Epidermal melanocyte (primary cell): Measurements from ENCODE around the gene ART1.

Experiments used
- DNase-seq: peaks from one replicate; pipeline ENCODE4 v3.0.0; 2011; ENCODE audit warnings: low spot score; ENCODE audit not compliant: insufficient read length

ART1 gene

DNA sequence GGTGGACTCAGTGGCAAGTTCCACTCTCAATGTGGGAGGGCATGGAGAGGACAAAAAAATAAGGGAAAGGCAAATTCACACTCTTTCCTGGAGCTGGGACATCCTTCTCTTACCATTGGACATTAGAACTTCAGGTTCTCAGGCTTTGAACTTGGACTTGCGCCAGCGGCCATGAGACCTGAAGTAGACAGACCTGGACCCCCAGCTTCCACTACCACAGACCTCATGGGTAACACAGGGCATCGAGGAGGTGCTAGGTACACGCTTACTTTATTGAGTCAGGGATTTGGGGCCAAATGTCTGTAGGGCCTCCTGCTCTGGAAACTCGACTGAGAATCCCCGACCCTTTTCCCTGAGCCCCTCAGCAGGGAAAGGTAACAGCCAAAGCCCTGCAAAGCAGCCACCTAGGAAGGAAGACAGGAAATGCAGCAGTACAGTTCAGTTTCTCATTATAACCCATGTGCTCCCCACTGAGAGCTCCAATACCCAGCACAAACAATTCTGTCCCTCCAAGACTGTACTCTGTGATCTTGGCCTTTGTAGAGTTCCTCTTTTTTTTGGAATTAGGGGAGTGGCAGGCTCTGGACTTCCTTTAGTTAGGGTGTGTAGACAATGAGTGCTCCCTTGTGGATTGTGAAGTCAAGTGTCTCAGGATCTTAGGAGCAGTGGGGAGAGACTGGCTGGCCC lies 20.6 kb downstream of the ART1 start:
- DNase-seq = no peak

GRCh38 chr11:3666023-3666530 lies 21.1 kb downstream of the ART1 start:
- no peak for DNase-seq

DNA sequence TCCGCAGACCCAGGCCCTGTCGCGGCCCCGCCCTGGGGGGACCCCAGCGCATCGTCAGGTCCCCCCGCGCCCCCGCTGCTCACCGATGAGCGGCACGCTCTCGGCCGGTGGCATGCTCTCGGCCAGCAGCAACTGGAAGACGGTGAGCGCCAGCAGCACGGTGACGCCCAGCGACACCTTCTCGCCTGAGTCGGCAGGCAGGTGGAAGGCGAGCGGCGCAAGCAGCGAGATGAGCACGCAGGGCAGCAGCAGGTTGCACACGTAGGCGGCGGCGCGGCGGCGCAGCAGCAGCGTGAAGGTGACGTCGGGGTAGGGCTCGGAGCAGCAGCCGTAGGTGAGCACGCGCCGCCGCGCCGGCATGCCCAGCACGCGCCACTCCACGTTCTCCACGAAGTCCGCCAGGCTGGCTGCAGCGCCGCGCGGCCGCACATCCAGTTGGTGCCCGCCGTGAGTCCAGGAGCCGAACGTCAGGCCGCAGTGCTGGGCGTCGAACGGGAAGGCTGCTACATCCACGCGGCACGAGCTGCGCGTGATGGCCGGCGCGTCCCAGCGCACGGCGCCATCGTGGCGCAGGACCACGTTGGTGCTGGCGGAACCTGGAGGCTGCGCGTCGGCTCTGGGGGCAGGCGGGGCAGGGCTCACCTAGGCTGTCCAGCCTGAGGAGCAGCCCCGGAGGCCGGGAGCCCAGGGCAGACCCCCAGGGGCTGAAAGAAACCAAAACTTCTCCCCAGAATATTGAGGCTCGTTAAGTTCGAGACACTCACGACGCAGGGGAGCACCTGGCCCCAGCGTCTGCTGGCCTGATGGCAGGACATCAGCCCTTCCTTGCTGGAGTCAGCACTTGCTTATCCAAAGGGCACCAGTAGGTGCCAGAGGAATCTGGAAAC lies 22.5 kb downstream of the ART1 start:
- DNase-seq = no peak

DNA sequence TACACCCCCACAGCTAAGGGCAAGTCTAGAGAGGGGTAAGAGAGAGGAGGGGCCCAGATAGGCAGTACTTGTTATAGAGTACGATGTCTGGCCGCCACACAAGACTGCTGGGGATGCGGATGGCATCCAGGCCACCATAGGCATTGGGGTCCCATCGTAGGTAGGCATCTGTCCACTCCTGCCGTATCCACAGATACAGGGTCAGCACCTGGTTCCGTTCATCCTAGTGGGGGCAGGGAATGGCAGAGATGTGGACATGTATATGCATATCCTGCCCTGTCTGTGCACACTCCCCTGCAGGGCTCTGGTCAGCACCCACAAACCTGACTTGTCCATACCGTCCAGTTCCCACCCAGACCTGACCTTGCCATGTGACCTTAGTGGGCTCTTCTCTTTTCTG lies 24.2 kb downstream of the ART1 start:
- no peak for DNase-seq

GRCh38 chr11:3669742-3670183 lies 24.8 kb downstream of the ART1 start:
- DNase-seq = no peak

DNA sequence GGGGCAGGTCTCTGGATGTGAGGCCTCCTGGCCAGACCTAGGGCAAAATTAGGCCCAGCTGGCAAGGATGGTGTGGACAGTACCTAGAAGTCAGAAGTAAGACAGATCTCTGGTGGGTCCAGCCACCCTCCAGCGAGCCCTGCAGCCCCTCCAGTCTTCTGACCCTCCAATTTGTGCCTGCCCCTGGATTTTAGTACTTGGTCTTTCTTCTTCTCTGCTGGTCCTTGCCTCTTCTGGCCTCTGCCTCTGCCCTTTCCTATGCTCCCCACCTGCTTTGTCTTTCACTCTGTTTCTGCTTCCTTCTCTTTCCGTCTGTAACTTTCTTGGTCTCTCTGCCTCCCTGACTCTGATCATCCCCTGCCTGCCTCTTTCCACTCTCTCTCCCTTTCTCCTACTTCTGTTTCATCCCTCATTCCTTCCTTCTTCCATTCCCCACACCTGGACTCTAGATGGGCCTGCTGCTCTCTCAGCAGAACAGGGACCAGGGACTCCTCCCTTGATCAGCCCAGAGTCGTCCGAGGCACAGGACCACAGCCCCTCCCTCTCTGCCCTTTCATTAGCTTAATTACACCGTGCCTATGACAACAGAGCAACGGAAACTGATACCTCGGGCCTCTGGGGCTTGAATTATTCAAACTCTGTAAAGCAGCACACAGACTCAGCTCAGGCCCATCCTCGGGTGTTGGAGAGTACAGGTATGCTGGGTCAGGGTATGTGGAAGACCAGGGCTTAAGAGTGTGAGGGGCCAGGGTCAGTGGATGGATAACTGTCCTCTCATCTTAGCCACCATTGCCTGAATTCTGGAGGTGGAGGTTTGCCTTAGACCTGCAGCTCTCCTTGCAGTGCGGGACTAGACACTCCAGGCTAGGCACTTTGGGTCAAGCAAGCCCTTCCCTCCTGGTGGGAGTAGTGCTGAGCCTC lies 26.7 kb downstream of the ART1 start, which contains the start of gene CHRNA10:
Gene CHRNA10 (minus strand): TSS at position 51 of the 921 bp plus-strand sequence. CDS start 72 bp downstream, outside the sequence.
- DNase-seq = no peak

DNA sequence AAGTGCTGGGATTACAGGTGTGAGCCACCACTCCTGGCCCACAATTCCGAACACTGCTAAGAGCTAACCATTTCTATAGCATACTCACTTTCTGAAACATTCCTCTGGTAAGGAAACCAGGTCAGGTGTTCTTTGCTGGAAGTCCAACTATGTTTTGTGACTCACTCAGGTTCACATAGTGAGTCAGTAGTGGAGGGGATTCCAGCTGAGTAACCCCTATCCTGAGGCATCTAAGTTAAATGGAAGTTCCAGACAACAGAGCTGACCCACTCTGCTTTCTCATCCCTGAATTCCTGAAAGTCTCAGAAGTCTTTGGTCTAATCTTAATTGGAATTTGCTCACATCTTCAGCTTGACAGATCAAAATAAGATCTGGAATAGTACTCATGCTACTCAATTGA lies 29.3 kb downstream of the ART1 start:
- no peak for DNase-seq

GRCh38 chr11:3675971-3676370 lies 31.0 kb downstream of the ART1 start:
- DNase-seq = no peak

DNA sequence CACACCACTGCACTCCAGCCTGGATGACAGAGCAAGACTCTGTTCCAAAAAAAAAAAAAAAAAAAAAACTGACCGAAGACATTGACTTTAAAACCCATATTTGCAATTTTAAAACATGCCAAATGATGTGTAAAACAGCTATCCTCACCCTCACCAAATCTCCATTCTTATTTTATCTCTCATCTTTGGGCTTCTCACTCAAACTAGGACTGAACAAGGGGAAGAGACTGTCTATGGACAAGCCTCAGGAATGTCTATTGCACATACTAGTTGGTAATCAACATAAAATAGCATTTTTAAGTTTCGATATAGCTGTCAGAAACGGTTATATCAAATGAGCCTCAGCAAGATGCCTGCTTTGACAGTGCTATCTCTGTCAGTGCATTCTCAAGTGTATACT lies 34.1 kb downstream of the ART1 start:
- no peak for DNase-seq

DNA sequence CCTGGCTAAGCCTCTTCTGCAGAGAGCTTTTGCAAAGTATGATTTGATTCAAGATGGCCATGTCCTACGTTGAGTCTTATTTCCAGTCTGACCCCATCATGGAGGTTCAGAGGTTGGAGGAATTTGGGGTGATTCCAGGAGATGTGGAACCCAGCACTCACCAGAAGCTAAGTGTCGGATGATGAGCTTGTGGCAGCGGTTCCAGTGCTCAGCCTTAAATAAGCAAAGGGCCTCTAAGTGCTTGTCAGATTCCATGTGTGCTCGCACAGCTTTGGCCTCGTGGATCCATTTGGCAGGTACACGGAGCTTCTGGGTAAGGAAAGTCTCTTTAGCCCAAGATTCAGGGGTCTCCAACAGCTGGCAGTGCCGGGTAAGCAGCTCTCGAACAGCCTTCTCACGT lies 38.1 kb downstream of the ART1 start:
- DNase-seq = no peak

- peak; percentile 76 for DNase-seq
Measured at GRCh38 chr11:3684129-3684818, 39.3 kb downstream of the ART1 start.

GRCh38 chr11:3684819-3685172 lies 39.9 kb downstream of the ART1 start:
- DNase-seq = no peak

DNA sequence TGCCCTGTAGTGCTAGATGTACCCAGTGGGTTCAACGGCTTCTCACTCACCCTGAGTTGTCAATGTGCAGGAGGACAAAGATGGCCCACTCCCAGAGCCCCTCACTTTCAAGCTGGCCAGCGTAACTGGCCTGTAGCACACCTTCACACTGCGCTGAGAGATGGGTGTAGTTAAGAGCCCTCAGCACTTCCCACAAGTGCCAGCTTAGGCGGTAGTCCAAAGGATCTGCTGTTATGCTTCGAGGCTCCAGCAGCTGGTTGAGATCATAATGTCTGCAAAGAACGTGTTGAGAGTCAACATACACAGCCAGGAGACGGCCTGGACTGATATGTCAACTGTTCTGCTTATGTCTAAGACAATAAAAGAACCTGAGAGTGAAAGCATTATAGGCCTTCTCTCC lies 41.0 kb downstream of the ART1 start:
- no peak for DNase-seq

- DNase-seq = no peak
Measured at GRCh38 chr11:3686751-3687150, 41.8 kb downstream of the ART1 start.

DNA sequence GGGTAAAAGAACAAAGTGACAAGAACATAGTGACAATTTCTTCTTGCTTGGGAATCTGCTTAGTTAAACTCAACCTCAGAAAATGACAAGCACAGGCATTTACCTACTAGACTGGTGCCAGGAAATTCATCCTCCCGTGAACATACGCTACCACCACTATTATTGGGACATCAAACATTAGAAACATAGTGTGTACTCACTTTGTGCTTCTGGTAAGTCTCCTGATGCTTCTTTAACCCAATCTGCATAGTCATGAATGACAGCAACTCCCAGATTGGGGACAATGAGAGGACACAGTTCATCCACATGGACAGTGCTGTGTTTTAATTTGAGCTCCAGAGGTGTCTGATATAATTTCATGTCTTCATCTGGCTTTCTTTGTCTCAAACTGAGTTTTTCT lies 55.5 kb downstream of the ART1 start:
- DNase-seq = no peak

DNA sequence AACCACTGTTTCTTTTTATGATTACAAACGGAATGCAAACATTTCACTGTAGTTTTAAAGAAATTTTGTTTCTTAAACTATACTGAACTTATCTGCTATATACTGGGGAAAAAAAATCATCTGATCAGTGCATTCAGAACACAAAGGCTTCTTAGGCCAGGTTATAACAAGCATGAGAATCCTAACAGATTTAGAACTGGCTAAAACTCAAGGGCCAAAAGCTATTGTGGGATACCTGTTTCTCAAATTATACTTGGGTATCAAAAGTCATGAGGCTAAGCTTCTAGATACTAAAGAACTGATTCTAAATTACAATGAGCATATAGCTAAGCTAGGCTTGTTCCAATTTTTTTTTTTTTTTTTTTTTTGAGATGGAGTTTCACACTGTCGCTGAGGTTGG lies 56.0 kb downstream of the ART1 start:
- no peak for DNase-seq

DNA sequence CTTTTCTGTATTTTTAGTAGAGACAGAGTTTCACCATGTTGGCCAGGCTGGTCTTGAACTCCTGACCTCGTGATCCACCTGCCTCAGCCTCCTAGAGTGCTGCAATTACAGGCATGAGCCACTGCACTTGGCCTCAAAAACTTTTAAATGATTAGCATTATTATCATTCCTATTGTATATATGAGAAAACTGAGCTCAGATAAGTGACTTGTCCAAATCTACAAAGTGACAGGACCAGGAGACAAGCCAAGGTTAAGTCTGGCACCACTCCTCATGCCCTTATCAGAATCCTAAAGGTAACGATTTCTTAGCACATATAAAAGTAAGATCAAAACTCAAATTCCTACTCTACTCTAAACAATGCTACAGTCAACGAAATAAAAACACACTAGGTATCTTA lies 58.5 kb downstream of the ART1 start:
- no peak for DNase-seq

DNA sequence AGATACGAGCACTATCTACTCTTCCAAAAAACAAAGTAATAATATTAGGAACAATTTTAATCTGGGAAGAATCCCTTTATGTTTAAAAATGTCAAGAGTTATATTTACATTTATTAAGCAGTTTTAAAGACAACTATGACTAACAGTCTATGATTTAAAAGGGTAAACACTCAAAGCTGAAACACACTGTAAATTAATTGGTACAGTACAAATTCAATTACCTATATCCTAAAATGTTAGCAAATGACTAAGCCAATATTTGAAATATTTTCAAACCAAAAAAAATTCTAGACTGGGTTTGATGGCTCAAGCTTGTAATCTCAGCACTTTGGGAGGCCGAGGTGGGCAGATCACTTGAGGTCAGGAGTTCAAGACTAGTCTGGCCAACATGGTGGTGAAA lies 62.2 kb downstream of the ART1 start:
- DNase-seq = no peak

DNA sequence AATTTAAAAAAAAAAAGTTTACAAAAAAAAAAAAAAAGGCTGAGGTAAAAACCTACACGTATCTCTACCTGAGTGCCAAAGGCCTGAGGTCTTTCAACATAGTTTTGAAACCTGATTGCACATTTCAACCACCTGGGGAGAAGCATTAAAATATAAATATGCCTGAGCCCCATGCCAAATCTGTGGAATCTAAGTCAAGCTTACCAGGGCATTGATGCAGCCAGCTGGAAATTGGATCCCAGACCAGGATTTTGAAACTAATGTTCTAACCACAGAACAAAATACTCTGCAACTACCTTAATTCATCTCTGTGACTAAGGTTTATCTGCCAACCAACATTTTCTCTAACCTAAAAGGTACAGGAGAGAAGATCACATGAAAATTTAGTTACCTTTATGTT lies 65.0 kb downstream of the ART1 start:
- DNase-seq = no peak

DNA sequence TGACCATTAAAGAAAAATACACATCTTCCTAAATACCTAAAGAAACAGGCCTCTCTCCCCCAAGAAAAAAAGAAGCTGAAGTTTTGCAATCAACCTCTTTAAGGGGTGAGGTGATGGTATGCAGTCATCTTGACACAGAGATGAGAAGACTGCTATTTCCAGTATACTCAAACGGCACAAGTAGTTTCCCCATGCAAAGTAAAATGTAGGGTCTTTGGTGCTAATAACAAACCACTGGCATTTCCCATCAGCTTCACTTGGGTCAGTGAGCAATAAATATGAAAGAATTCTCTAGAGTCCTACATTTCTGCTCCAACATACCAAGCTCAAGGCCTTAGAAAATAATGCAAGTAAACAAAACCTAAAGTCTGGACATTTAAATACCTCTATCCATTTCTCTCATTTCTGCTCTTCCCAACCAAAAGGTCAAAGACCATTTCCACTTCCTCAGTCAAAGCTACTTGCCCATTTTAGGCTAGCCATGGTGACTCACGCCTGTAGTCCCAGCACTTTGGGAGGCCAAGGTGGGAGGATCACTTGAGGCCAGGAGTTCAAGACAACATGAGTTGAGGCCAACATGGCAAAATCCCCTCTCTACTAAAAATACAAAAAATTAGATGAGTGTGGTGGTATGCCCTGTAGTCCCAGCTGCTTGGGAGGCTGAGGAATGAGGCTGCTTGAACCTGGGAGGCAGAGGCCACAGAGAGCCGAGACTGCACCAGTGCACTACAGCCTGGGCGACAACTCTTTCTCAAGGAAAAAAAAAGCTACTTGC lies 65.7 kb downstream of the ART1 start:
- no peak for DNase-seq
